Fibroblast of the aortic adventitia (primary cell): ENCODE results near the gene SEPTIN10. TPM values are rescaled to one million over a fixed set of nuclear protein-coding genes. Genes with fewer than 3 reads are reported as not detected.

ENCODE experiments used
- DNase-seq: peaks from one replicate; pipeline ENCODE4 v3.0.0-alpha.2; 2010; ENCODE audit warnings: low read depth
- H3K4me3 ChIP-seq: 2 replicates; pipeline ENCODE4 v1.5.1; 2011; ENCODE audit warnings: low read depth, mild to moderate bottlenecking, control low read depth, low read length, moderate library complexity
- total RNA-seq: library from RNA; depleted of rRNA; stranded (reverse); fragments of >200 nt; gene quantifications from 2 replicates; pipeline ENCODE4 v1.2.3, GENCODE V29; 2012; ENCODE audit warnings: low replicate concordance
- TF ChIP-seq, protein P1 (sequence below): IDR thresholded peaks from 2 replicates; pipeline ENCODE4 v1.5.1; 2011; ENCODE audit warnings: mild to moderate bottlenecking, low read length, control low read depth, inconsistent platforms; ENCODE audit not compliant: insufficient read depth

The SEPTIN10 gene
- total RNA-seq, 1 donor: 145 TPM

DNA sequence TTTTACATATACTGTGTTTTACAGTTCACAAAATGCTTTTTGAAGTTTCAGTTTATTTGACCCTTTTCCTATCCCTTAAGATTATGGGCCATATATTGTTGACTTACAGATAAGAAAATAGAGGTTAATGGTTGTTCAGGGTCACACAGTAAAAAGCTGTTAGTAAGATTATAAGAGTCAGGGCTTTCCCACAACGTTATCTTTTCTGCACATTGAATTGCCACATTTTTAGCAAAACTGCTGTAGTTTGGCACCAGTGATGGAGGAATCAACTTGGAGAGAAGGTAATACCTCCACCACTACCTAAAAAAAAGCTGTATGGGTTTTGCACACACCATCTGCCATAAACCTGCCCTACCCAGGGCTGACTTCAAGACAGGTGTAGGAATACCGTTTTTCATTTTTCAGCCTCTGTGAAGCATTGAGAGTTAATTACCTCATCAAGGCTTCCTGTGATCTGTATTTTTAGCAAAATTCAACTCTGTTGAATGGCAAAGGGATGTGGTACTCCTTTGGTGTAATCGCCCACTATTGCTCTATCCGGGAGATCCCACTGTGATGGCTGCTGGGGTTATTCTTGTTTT lies 5.4 kb upstream of the SEPTIN10 start:
- TF ChIP-seq, protein P1, sequence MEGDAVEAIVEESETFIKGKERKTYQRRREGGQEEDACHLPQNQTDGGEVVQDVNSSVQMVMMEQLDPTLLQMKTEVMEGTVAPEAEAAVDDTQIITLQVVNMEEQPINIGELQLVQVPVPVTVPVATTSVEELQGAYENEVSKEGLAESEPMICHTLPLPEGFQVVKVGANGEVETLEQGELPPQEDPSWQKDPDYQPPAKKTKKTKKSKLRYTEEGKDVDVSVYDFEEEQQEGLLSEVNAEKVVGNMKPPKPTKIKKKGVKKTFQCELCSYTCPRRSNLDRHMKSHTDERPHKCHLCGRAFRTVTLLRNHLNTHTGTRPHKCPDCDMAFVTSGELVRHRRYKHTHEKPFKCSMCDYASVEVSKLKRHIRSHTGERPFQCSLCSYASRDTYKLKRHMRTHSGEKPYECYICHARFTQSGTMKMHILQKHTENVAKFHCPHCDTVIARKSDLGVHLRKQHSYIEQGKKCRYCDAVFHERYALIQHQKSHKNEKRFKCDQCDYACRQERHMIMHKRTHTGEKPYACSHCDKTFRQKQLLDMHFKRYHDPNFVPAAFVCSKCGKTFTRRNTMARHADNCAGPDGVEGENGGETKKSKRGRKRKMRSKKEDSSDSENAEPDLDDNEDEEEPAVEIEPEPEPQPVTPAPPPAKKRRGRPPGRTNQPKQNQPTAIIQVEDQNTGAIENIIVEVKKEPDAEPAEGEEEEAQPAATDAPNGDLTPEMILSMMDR: no peak

DNA sequence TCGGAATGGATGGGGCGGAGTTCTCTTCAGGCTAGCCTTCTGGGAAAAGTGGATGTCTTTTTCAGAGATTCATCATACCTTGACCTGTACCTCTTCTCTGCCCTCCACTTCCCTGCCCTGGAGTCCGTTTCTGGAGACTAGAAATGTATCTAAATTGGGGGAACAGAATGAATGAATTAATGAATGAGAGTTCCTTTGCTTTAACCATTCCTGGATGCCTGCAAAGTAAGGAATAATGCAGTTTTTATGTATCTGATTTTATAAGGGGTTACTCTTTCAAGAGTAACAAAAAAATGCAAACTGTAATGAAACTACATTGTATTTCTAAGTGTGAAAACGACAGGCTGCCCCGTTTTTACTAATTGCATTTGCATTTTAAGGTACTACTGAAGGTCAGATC lies 2.4 kb upstream of the SEPTIN10 start:
- peak overlapping the region; percentile 70 for H3K4me3 ChIP-seq
- TF ChIP-seq, protein P1: no peak
- no peak for DNase-seq

More for the DNA sequence above, 5.4 kb upstream of the SEPTIN10 start:
- DNase-seq: no peak
- no peak overlapping the region for H3K4me3 ChIP-seq

DNA sequence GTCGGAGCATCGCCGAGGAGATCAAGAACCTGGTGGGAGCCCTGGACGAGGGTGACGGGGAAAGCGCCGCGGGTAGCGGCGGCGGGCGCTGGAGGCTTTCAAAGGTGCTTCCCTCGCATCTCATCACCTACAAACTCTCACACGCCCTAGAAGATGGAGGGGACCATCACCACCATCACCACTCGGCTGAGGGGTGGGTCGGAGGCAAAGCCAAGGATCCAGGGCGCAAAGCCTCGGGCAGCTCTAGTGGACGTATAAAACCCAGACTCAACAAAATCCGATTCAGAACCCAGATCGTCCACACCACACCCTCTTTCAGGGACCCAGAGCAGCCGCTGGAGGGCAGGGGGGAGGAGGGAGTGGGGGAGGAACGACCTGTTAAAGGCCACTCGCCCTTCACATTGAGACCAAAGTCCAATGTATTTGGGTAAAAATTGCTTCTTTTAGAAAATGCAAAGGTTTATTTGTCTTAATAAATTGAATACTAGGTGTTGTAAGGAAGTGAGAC lies 1.9 kb upstream of the SEPTIN10 start:
- DNase-seq: no peak
- TF ChIP-seq, protein P1: no peak
- peak overlapping the region; percentile 70 for H3K4me3 ChIP-seq

DNA sequence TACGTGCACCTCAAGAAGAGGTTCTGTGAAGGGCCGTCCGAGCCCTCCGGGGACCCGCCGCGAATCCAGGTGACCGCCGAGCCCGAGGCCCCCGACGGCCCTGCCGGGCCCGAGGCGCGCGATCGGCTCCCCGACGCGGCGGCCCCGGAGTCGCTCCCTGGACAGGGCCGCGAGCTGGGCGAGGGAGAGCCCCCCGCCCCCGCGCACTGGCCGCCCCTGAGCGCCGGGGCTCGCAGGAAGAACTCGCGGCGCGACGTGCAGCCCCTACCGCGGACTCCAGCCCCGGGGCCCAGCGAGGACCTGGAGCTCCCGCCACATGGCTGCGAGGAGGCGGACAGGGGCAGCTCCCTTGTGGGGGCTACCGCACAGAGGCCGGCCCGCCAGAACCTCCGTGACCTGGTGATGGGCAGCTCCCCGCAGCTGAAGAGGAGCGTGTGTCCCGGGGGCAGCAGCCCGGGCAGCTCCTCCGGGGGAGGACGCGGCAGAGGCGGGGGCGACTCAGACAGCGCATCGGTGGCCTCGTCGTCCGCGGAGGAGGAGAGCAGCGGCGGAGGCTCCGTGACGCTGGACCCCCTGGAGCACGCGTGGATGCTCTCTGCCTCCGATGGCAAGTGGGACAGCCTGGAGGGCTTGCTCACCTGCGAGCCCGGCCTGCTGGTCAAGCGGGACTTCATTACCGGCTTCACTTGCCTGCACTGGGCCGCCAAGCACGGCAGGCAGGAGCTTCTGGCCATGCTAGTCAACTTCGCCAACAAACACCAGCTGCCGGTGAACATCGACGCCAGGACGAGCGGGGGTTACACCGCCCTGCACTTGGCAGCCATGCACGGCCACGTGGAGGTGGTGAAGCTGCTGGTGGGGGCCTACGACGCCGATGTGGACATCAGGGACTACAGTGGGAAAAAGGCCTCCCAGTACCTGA lies 1.2 kb upstream of the SEPTIN10 start:
- H3K4me3 ChIP-seq: peak overlapping the region; percentile 70
- DNase-seq: peak; percentile 28
- TF ChIP-seq, protein P1: no peak

DNA sequence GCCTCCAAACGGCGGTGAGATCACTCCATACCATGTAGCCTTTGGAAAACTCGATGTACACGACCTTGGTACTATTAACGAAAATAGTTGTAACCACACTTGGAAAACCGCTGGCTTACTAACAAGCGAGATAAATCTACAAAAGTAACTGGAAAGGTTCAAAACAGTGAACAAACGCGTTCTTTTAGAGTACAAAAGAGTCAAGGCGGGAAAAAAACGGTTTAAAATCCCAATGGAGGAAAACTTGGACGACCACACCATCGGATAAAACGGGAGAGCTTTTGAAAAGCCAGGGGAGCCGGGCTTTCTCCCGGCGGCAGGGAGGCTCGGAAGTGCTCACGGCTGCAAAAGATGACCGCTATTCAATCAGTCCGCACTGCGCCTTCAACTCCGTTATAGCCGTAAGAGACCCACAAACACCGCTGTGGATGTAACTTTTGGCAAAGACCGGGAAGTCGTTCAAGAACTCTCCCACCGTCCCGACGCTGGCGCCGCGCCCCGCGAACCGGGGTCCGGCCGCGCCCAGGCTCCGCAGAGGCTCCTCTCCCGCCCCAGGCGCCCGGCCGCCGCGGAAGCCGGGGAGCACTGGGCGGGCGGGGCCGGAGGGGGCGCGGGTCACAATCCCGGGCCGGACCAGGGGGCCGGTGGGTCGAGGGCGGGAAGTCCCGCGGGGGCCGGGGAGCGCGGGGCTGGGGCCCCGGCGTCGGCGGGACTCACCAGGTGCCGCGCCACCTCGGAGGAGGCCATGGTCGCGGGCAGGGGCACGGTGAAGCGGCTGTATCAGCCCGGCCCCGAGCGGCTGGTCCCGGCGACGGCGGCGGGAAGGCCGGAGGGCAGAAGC lies 465 bp downstream of the SEPTIN10 start:
- TF ChIP-seq, protein P1: no peak
- H3K4me3 ChIP-seq: peak overlapping the region; percentile 80
- peak; percentile 78 for DNase-seq

DNA sequence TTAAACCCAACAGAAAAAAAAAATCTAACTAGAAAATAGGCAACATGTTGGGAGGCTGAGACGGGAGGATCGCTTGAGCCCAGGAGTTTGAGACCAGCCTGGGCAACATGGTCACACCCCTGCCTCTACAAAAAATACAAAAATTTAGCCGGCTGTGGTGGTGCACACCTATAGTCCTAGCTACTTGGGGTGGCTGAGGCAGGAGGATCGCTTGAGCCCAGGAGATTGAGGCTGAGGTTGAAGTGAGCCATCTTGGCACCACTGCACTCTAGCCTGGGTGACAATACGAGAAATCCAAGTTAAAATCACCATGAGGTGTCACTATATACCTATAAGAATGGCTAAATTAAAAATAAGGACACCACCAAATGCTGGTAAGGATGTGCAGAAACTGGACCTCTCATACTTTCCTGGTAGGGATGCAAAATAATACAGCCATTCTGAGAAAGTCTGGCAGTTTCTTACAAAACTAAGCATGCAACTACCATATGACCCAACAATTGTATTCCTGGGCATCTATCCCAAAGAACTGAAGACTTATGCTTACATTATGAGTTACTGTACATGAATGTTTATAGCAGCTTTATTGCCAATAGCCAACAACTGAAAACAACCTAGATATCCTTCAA lies 2.2 kb downstream of the SEPTIN10 start:
- TF ChIP-seq, protein P1: no peak
- H3K4me3 ChIP-seq: peak overlapping the region; percentile 80
- peak; percentile 94 for DNase-seq
